WTC11 (cell line): ENCODE results near the gene MRTFB. TPM values are rescaled to one million over a fixed set of nuclear protein-coding genes. Genes with fewer than 3 reads are reported as not detected.

ENCODE experiments used
- ATAC-seq: fragments of 200-7000 bp; cut with Tn5 transposase; 2 replicates; pipeline ENCODE4 v1.10.0; 2021; ENCODE audit warnings: mild to moderate bottlenecking, moderate library complexity
- CTCF ChIA-PET: fragments of 300-600 bp; sonication (Branson Sonifier 250); formaldehyde crosslinking; loops from one replicate; lab custom pipeline; 2021; ENCODE audit warnings: antibody characterized with exemption; lab: Charles Lee
- POLR2A ChIA-PET: fragments of 350-600 bp; sonication (Branson Sonifier 250); formaldehyde crosslinking; loops from one replicate; lab custom pipeline; 2021; ENCODE audit warnings: antibody characterized with exemption; lab: Charles Lee
- DNase-seq: peaks from one replicate; pipeline ENCODE4 v3.0.0; 2021; ENCODE audit warnings: low spot score
- H3K27ac Mint-ChIP-seq: 2 replicates; pipeline ENCODE4 v1.8.0; 2021; ENCODE audit warnings: mixed read lengths
- H3K27me3 Mint-ChIP-seq: 2 replicates; pipeline ENCODE4 v1.8.0; 2021; ENCODE audit warnings: low read depth, mild to moderate bottlenecking, moderate library complexity, mixed read lengths
- H3K36me3 Mint-ChIP-seq: 2 replicates; pipeline ENCODE4 v1.8.0; 2021; ENCODE audit warnings: mixed read lengths
- H3K4me1 Mint-ChIP-seq: 2 replicates; pipeline ENCODE4 v1.8.0; 2022; ENCODE audit warnings: mixed read lengths
- H3K4me3 Mint-ChIP-seq: 2 replicates; pipeline ENCODE4 v1.8.0; 2021; ENCODE audit warnings: mild to moderate bottlenecking, moderate library complexity, mixed read lengths
- H3K9me3 Mint-ChIP-seq: 2 replicates; pipeline ENCODE4 v1.8.0; 2021; ENCODE audit warnings: mixed read lengths
- CREB1 ChIP-seq: sonication (generic); formaldehyde crosslinking; IDR thresholded peaks from 2 replicates; pipeline ENCODE4 v1.8.0; 2023; ENCODE audit warnings: mild to moderate bottlenecking, missing genetic modification reagents
- FOXK1 ChIP-seq: sonication (generic); formaldehyde crosslinking; IDR thresholded peaks from 2 replicates; pipeline ENCODE4 v1.8.0; 2022; ENCODE audit warnings: mild to moderate bottlenecking, moderate library complexity, missing genetic modification reagents
- GRHL2 ChIP-seq: fragments of 250-450 bp; sonication (Bioruptor Pico); IDR thresholded peaks from 2 replicates; pipeline ENCODE4 v1.8.0; 2022; ENCODE audit warnings: mild to moderate bottlenecking, moderate library complexity; ENCODE audit not compliant: insufficient replicate concordance, severe bottlenecking
- NFYB ChIP-seq: sonication (generic); formaldehyde crosslinking; conservative IDR thresholded peaks from 2 replicates; pipeline ENCODE4 v1.8.0; 2022; ENCODE audit warnings: low read depth, missing genetic modification reagents
- PRRX2 ChIP-seq: fragments of 250-450 bp; sonication (Bioruptor Pico); IDR thresholded peaks from 2 replicates; pipeline ENCODE4 v1.8.0; 2021; ENCODE audit warnings: mild to moderate bottlenecking
- SMAD3 ChIP-seq: sonication (generic); formaldehyde crosslinking; IDR thresholded peaks from 2 replicates; pipeline ENCODE4 v1.8.0; 2022; ENCODE audit warnings: missing genetic modification reagents, mild to moderate bottlenecking, borderline replicate concordance
- SMAD4 ChIP-seq: sonication (generic); formaldehyde crosslinking; IDR thresholded peaks from 2 replicates; pipeline ENCODE4 v1.8.0; 2022; ENCODE audit warnings: mild to moderate bottlenecking, missing genetic modification reagents
- SP1 ChIP-seq: sonication (generic); formaldehyde crosslinking; conservative IDR thresholded peaks from 2 replicates; pipeline ENCODE4 v1.8.1; 2022; ENCODE audit warnings: missing genetic modification reagents
- TCF7 ChIP-seq: sonication (generic); formaldehyde crosslinking; IDR thresholded peaks from 2 replicates; pipeline ENCODE4 v1.8.0; 2022; ENCODE audit warnings: mild to moderate bottlenecking, low read depth, missing genetic modification reagents, moderate library complexity
- ZNF219 ChIP-seq: sonication (generic); formaldehyde crosslinking; IDR thresholded peaks from 2 replicates; pipeline ENCODE4 v1.8.0; 2023; ENCODE audit warnings: missing genetic modification reagents, mild to moderate bottlenecking, borderline replicate concordance
- ZNF263 ChIP-seq: sonication (generic); formaldehyde crosslinking; IDR thresholded peaks from 2 replicates; pipeline ENCODE4 v1.8.1; 2022; ENCODE audit warnings: low read depth, mild to moderate bottlenecking, moderate library complexity, missing genetic modification reagents
- ZNF396 ChIP-seq: fragments of 250-450 bp; sonication (Bioruptor Pico); IDR thresholded peaks from 2 replicates; pipeline ENCODE4 v1.8.0; 2021; ENCODE audit warnings: mild to moderate bottlenecking, moderate library complexity, borderline replicate concordance
- total RNA-seq: library from RNA; stranded (reverse); gene quantifications from 3 replicates; pipeline ENCODE4 v1.2.3, GENCODE V29; 2021
- TF ChIP-seq, protein P1 (sequence below): fragments of 250-450 bp; sonication (Bioruptor Pico); IDR thresholded peaks from 2 replicates; pipeline ENCODE4 v1.9.0; 2021; ENCODE audit warnings: mild to moderate bottlenecking
- TF ChIP-seq, protein P2 (sequence below): fragments of 250-450 bp; sonication (Bioruptor Pico); IDR thresholded peaks from 2 replicates; pipeline ENCODE4 v1.9.0; 2021; ENCODE audit warnings: mild to moderate bottlenecking
- TF ChIP-seq, protein P3 (sequence below): sonication (generic); formaldehyde crosslinking; IDR thresholded peaks from 2 replicates; pipeline ENCODE4 v1.8.0; 2022; ENCODE audit warnings: mild to moderate bottlenecking, missing genetic modification reagents
- TF ChIP-seq, protein P4 (sequence below): fragments of 250-450 bp; sonication (Bioruptor Pico); conservative IDR thresholded peaks from 2 replicates; pipeline ENCODE4 v1.9.0; 2021; ENCODE audit warnings: mild to moderate bottlenecking
- TF ChIP-seq, protein P5 (sequence below): sonication (generic); formaldehyde crosslinking; IDR thresholded peaks from 2 replicates; pipeline ENCODE4 v1.8.0; 2022; ENCODE audit warnings: mild to moderate bottlenecking, missing genetic modification reagents
- TF ChIP-seq, protein P6 (sequence below): sonication (generic); formaldehyde crosslinking; IDR thresholded peaks from 2 replicates; pipeline ENCODE4 v1.8.0; 2022; ENCODE audit warnings: mild to moderate bottlenecking, missing genetic modification reagents
- TF ChIP-seq, protein P7 (sequence below): sonication (generic); formaldehyde crosslinking; IDR thresholded peaks from 2 replicates; pipeline ENCODE4 v1.8.1; 2023; ENCODE audit warnings: mild to moderate bottlenecking, missing genetic modification reagents, moderate library complexity
- TF ChIP-seq, protein P8 (sequence below): sonication (generic); formaldehyde crosslinking; IDR thresholded peaks from 2 replicates; pipeline ENCODE4 v1.8.1; 2022; ENCODE audit warnings: missing genetic modification reagents, borderline replicate concordance

Gene MRTFB
- total RNA-seq, 1 experiment from 2014 or later = 30.8 TPM

DNA sequence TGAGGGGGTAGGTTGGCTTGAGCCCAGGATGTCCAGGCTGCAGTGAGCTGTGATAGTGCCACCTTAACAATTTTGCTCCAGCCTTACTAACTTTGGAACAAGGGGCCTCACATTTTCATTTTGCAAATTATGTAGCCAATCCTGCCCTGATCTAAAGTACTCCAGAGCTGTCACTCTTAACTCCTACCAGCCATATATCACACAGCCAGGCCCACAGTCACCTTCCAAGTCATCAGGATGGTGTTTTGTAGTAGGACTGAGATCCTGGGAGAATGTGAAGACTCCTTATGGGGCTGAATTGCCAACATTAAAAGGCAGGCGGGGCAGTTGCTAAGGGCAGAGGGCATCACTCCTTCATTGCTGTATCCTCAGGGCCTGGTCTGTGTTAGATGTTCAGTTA lies 243.0 kb downstream of the MRTFB start (continued):
- TF ChIP-seq, protein P1, sequence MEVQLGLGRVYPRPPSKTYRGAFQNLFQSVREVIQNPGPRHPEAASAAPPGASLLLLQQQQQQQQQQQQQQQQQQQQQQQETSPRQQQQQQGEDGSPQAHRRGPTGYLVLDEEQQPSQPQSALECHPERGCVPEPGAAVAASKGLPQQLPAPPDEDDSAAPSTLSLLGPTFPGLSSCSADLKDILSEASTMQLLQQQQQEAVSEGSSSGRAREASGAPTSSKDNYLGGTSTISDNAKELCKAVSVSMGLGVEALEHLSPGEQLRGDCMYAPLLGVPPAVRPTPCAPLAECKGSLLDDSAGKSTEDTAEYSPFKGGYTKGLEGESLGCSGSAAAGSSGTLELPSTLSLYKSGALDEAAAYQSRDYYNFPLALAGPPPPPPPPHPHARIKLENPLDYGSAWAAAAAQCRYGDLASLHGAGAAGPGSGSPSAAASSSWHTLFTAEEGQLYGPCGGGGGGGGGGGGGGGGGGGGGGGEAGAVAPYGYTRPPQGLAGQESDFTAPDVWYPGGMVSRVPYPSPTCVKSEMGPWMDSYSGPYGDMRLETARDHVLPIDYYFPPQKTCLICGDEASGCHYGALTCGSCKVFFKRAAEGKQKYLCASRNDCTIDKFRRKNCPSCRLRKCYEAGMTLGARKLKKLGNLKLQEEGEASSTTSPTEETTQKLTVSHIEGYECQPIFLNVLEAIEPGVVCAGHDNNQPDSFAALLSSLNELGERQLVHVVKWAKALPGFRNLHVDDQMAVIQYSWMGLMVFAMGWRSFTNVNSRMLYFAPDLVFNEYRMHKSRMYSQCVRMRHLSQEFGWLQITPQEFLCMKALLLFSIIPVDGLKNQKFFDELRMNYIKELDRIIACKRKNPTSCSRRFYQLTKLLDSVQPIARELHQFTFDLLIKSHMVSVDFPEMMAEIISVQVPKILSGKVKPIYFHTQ (CRISPR knock-in tag) = no peak
- TF ChIP-seq, protein P2, sequence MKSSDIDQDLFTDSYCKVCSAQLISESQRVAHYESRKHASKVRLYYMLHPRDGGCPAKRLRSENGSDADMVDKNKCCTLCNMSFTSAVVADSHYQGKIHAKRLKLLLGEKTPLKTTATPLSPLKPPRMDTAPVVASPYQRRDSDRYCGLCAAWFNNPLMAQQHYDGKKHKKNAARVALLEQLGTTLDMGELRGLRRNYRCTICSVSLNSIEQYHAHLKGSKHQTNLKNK (CRISPR knock-in tag) = no peak
- TF ChIP-seq, protein P3, sequence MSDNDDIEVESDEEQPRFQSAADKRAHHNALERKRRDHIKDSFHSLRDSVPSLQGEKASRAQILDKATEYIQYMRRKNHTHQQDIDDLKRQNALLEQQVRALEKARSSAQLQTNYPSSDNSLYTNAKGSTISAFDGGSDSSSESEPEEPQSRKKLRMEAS (CRISPR knock-in tag) = no peak
- no peak for TF ChIP-seq ZNF396 (CRISPR knock-in tag)

DNA sequence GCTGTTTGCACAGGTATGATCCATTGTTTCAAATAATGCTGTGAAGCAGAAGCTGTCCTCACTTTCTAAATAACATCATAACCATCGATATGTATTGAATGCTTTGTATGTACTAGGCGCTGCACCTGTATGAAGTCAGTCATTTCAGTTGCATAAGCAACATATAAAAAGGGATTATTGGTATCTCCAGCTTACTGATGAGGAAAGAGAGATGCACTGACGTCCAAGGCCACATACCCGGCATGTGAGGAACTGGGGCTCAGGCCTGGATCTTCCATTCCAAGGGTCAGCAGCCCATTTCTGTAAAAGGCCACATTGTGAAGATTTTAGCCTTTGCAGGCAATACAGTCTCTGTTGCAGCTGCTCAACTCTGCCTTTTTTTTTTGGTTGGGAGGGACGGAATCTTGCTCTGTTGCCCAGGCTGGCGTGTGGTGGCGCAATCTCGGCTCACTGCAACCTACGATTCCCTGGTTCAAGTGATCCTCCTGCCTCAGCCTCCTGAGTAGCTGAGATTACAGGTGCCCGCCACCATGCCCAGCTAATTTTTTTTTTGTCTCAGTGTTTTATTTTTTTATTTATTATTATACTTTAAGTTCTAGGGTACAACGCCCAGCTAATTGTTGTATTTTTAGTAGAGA lies 244.7 kb downstream of the MRTFB start:
- Mint-ChIP-seq H3K4me3 (no peak overlapping the region), H3K4me1 (peaks cover 11% of the 10 kb centered on the region)
- no peak for TF ChIP-seq GRHL2 (CRISPR knock-in tag)
- no peak for TF ChIP-seq PRRX2
- no peak for TF ChIP-seq FOXK1
- TF ChIP-seq, protein P4, sequence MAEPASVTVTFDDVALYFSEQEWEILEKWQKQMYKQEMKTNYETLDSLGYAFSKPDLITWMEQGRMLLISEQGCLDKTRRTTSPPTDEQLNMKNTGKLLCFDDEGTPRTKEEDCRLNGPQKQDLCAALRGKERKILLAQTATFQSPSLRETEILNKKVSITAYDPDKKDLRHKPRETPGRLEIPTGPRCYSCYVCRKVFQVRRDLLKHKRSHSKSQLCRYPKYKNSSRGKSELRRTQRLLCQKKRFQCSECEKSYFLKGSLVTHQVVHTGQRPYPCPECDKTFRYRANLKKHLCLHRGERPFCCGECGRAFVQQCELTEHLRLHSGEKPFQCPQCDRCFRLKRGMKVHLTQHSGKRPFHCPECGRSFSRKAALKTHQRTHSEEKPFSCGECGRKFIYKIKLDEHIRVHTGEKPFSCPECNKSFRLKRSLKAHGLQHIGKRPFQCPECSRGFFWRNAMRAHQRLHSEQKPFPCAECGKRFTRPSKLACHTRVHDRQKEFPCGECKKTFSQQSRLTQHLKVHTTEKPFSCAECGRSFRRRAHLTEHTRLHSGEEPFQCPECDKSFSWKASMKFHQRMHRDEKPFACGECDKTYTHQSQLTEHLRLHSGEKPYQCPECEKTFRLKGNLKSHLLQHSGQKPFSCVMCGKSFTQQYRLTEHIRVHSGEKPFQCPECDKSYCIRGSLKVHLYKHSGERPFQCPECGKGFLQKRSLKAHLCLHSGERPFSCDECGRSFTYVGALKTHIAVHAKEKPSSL (CRISPR knock-in tag) = no peak
- no peak for TF ChIP-seq ZNF219 (CRISPR knock-in tag)
- TF ChIP-seq, protein P5, sequence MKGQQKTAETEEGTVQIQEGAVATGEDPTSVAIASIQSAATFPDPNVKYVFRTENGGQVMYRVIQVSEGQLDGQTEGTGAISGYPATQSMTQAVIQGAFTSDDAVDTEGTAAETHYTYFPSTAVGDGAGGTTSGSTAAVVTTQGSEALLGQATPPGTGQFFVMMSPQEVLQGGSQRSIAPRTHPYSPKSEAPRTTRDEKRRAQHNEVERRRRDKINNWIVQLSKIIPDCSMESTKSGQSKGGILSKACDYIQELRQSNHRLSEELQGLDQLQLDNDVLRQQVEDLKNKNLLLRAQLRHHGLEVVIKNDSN (CRISPR knock-in tag) = no peak
- TF ChIP-seq ZNF263 (CRISPR knock-in tag) = no peak
- no peak for TF ChIP-seq TCF7 (CRISPR knock-in tag)
- TF ChIP-seq, protein P6, sequence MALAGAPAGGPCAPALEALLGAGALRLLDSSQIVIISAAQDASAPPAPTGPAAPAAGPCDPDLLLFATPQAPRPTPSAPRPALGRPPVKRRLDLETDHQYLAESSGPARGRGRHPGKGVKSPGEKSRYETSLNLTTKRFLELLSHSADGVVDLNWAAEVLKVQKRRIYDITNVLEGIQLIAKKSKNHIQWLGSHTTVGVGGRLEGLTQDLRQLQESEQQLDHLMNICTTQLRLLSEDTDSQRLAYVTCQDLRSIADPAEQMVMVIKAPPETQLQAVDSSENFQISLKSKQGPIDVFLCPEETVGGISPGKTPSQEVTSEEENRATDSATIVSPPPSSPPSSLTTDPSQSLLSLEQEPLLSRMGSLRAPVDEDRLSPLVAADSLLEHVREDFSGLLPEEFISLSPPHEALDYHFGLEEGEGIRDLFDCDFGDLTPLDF = no peak
- no peak for TF ChIP-seq SMAD3 (CRISPR knock-in tag)
- TF ChIP-seq, protein P1 (CRISPR knock-in tag) = no peak
- TF ChIP-seq, protein P7, sequence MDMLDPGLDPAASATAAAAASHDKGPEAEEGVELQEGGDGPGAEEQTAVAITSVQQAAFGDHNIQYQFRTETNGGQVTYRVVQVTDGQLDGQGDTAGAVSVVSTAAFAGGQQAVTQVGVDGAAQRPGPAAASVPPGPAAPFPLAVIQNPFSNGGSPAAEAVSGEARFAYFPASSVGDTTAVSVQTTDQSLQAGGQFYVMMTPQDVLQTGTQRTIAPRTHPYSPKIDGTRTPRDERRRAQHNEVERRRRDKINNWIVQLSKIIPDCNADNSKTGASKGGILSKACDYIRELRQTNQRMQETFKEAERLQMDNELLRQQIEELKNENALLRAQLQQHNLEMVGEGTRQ (CRISPR knock-in tag) = no peak
- no peak for TF ChIP-seq SP1 (CRISPR knock-in tag)
- TF ChIP-seq, protein P8, sequence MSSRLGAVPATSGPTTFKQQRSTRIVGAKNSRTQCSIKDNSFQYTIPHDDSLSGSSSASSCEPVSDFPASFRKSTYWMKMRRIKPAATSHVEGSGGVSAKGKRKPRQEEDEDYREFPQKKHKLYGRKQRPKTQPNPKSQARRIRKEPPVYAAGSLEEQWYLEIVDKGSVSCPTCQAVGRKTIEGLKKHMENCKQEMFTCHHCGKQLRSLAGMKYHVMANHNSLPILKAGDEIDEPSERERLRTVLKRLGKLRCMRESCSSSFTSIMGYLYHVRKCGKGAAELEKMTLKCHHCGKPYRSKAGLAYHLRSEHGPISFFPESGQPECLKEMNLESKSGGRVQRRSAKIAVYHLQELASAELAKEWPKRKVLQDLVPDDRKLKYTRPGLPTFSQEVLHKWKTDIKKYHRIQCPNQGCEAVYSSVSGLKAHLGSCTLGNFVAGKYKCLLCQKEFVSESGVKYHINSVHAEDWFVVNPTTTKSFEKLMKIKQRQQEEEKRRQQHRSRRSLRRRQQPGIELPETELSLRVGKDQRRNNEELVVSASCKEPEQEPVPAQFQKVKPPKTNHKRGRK (CRISPR knock-in tag) = no peak
- no peak for TF ChIP-seq NFYB
- no peak for TF ChIP-seq SMAD4 (CRISPR knock-in tag)
- no peak for TF ChIP-seq CREB1 (CRISPR knock-in tag)
- TF ChIP-seq, all 79 proteins: peak for 0
- ChIA-PET CTCF (no interaction called here), POLR2A (no interaction called here)
- Mint-ChIP-seq H3K27me3 (no peaks in the 10 kb centered on the region), H3K36me3 (peaks cover 6% of the 10 kb centered on the region; the same call in 1 of the 2 replicates), H3K9me3 (no peaks in the 10 kb centered on the region), H3K27ac (no peak overlapping the region)
- DNase-seq (no peak), ATAC-seq (no peak)
